ENCODE measurements around the gene DNHD1. TPM values are rescaled to one million over a fixed set of nuclear protein-coding genes. Genes with fewer than 3 reads are reported as not detected.

The DNHD1 gene
- total and polyA plus RNA-seq, 2 of the 13 experiments (the other 11 are each of a cell fraction or from before 2014, with no cell fraction given): 2.7 to 9.3 TPM

DNA sequence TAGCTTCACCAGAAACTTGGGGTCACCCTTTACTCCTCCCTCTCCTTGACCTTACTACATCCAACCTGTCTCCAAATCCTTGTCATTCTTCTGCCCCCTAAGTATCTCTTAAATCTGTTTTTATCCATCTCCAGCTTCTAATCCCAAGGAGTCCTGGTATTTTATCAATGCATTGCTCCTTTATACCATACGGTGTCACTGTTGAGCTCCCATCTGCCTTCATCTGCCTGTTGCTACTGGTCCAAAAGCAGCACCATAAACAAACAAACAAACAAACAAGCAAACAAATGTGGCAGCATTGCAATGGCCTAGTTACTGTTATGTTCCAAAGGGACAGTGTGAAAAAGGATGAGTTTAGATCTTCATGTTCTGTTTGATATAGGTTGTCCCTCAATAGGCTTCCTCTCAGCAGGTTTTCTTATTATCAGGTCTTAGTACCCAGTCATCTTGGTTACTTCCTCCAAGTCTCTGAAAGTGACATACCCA is 34.2 kb downstream of the DNHD1 start (continued):
- TF ChIP-seq, protein P1, sequence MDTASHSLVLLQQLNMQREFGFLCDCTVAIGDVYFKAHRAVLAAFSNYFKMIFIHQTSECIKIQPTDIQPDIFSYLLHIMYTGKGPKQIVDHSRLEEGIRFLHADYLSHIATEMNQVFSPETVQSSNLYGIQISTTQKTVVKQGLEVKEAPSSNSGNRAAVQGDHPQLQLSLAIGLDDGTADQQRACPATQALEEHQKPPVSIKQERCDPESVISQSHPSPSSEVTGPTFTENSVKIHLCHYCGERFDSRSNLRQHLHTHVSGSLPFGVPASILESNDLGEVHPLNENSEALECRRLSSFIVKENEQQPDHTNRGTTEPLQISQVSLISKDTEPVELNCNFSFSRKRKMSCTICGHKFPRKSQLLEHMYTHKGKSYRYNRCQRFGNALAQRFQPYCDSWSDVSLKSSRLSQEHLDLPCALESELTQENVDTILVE (CRISPR knock-in tag; IDR thresholded peaks at IDR 0.05): no peak
- TF ChIP-seq ZMYM3 (CRISPR knock-in tag; IDR thresholded peaks at IDR 0.05) (no peak), NONO (IDR thresholded peaks at IDR 0.05) (no peak), NONO (CRISPR knock-in tag; conservative IDR thresholded peaks at IDR 0.05) (0 out of 2 replicates have a peak, but pooled peaks have one; percentile 37), NCOA1 (CRISPR knock-in tag; IDR thresholded peaks at IDR 0.05) (no peak), NRL (CRISPR knock-in tag; IDR thresholded peaks at IDR 0.05; ENCODE audit: borderline replicate concordance) (no peak), KLF13 (CRISPR knock-in tag; IDR thresholded peaks at IDR 0.05) (no peak), NFRKB (IDR thresholded peaks at IDR 0.05) (no peak), ZFP82 (CRISPR knock-in tag; IDR thresholded peaks at IDR 0.05; ENCODE audit: borderline replicate concordance) (no peak), RBM39 (IDR thresholded peaks at IDR 0.05; ENCODE audit: low read depth, low read length, poor library complexity, severe bottlenecking) (no peak), ZNF180 (CRISPR knock-in tag; IDR thresholded peaks at IDR 0.05; ENCODE audit: borderline replicate concordance, low read depth) (no peak)
- TF ChIP-seq, protein P2, sequence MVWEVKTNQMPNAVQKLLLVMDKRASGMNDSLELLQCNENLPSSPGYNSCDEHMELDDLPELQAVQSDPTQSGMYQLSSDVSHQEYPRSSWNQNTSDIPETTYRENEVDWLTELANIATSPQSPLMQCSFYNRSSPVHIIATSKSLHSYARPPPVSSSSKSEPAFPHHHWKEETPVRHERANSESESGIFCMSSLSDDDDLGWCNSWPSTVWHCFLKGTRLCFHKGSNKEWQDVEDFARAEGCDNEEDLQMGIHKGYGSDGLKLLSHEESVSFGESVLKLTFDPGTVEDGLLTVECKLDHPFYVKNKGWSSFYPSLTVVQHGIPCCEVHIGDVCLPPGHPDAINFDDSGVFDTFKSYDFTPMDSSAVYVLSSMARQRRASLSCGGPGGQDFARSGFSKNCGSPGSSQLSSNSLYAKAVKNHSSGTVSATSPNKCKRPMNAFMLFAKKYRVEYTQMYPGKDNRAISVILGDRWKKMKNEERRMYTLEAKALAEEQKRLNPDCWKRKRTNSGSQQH (CRISPR knock-in tag; IDR thresholded peaks at IDR 0.05; ENCODE audit: low read depth): no peak
- TF ChIP-seq, protein P3, sequence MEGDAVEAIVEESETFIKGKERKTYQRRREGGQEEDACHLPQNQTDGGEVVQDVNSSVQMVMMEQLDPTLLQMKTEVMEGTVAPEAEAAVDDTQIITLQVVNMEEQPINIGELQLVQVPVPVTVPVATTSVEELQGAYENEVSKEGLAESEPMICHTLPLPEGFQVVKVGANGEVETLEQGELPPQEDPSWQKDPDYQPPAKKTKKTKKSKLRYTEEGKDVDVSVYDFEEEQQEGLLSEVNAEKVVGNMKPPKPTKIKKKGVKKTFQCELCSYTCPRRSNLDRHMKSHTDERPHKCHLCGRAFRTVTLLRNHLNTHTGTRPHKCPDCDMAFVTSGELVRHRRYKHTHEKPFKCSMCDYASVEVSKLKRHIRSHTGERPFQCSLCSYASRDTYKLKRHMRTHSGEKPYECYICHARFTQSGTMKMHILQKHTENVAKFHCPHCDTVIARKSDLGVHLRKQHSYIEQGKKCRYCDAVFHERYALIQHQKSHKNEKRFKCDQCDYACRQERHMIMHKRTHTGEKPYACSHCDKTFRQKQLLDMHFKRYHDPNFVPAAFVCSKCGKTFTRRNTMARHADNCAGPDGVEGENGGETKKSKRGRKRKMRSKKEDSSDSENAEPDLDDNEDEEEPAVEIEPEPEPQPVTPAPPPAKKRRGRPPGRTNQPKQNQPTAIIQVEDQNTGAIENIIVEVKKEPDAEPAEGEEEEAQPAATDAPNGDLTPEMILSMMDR (CRISPR knock-in tag; IDR thresholded peaks at IDR 0.05): peak; percentile 83
- TF ChIP-seq, protein P4, sequence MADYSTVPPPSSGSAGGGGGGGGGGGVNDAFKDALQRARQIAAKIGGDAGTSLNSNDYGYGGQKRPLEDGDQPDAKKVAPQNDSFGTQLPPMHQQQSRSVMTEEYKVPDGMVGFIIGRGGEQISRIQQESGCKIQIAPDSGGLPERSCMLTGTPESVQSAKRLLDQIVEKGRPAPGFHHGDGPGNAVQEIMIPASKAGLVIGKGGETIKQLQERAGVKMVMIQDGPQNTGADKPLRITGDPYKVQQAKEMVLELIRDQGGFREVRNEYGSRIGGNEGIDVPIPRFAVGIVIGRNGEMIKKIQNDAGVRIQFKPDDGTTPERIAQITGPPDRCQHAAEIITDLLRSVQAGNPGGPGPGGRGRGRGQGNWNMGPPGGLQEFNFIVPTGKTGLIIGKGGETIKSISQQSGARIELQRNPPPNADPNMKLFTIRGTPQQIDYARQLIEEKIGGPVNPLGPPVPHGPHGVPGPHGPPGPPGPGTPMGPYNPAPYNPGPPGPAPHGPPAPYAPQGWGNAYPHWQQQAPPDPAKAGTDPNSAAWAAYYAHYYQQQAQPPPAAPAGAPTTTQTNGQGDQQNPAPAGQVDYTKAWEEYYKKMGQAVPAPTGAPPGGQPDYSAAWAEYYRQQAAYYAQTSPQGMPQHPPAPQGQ (CRISPR knock-in tag; IDR thresholded peaks at IDR 0.05; ENCODE audit: borderline replicate concordance): no peak
- TF ChIP-seq, protein P5, sequence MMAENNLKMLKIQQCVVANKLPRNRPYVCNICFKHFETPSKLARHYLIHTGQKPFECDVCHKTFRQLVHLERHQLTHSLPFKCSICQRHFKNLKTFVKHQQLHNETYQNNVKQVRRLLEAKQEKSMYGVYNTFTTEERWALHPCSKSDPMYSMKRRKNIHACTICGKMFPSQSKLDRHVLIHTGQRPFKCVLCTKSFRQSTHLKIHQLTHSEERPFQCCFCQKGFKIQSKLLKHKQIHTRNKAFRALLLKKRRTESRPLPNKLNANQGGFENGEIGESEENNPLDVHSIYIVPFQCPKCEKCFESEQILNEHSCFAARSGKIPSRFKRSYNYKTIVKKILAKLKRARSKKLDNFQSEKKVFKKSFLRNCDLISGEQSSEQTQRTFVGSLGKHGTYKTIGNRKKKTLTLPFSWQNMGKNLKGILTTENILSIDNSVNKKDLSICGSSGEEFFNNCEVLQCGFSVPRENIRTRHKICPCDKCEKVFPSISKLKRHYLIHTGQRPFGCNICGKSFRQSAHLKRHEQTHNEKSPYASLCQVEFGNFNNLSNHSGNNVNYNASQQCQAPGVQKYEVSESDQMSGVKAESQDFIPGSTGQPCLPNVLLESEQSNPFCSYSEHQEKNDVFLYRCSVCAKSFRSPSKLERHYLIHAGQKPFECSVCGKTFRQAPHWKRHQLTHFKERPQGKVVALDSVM (CRISPR knock-in tag; IDR thresholded peaks at IDR 0.05): no peak
- TF ChIP-seq, protein P6, sequence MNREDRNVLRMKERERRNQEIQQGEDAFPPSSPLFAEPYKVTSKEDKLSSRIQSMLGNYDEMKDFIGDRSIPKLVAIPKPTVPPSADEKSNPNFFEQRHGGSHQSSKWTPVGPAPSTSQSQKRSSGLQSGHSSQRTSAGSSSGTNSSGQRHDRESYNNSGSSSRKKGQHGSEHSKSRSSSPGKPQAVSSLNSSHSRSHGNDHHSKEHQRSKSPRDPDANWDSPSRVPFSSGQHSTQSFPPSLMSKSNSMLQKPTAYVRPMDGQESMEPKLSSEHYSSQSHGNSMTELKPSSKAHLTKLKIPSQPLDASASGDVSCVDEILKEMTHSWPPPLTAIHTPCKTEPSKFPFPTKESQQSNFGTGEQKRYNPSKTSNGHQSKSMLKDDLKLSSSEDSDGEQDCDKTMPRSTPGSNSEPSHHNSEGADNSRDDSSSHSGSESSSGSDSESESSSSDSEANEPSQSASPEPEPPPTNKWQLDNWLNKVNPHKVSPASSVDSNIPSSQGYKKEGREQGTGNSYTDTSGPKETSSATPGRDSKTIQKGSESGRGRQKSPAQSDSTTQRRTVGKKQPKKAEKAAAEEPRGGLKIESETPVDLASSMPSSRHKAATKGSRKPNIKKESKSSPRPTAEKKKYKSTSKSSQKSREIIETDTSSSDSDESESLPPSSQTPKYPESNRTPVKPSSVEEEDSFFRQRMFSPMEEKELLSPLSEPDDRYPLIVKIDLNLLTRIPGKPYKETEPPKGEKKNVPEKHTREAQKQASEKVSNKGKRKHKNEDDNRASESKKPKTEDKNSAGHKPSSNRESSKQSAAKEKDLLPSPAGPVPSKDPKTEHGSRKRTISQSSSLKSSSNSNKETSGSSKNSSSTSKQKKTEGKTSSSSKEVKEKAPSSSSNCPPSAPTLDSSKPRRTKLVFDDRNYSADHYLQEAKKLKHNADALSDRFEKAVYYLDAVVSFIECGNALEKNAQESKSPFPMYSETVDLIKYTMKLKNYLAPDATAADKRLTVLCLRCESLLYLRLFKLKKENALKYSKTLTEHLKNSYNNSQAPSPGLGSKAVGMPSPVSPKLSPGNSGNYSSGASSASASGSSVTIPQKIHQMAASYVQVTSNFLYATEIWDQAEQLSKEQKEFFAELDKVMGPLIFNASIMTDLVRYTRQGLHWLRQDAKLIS (CRISPR knock-in tag; IDR thresholded peaks at IDR 0.05): no peak

All from HepG2 (cell line).